GM12878 (cell line): ENCODE measurements around the gene ANO6. TPM values are rescaled to one million over a fixed set of nuclear protein-coding genes. Genes with fewer than 3 reads are reported as not detected.

ENCODE experiments used
- CBFB ChIP-seq: IDR thresholded peaks from 2 replicates; pipeline ENCODE4 v1.6.1; 2016; ENCODE audit warnings: antibody characterized with exemption, low read depth
- EZH2 ChIP-seq: IDR thresholded peaks from 2 replicates; pipeline ENCODE4 v1.6.1; 2012; ENCODE audit warnings: low read depth, mild to moderate bottlenecking, control low read depth, inconsistent platforms, low read length, borderline replicate concordance; ENCODE audit not compliant: control insufficient read depth
- JUNB ChIP-seq: IDR thresholded peaks from 2 replicates; pipeline ENCODE4 v1.6.1; 2016; ENCODE audit warnings: antibody characterized with exemption, mild to moderate bottlenecking
- KLF5 ChIP-seq: fragments of 450-650 bp; IDR thresholded peaks from 2 replicates; pipeline ENCODE4 v1.6.1; 2014; ENCODE audit warnings: mild to moderate bottlenecking; ENCODE audit not compliant: partially characterized antibody
- MTA2 ChIP-seq: fragments of 450-650 bp; IDR thresholded peaks from 2 replicates; pipeline ENCODE4 v1.6.1; 2016; ENCODE audit warnings: low read depth, mild to moderate bottlenecking, moderate library complexity
- NFYA ChIP-seq: IDR thresholded peaks from 2 replicates; pipeline ENCODE4 v1.6.1; 2011; ENCODE audit warnings: low read depth, mild to moderate bottlenecking, low read length, improper control_type of control experiment, borderline replicate concordance
- PAX5 ChIP-seq: IDR thresholded peaks from 2 replicates; pipeline ENCODE4 v1.6.1; 2011; ENCODE audit warnings: low read depth, low read length, borderline replicate concordance
- POLR2A ChIP-seq: IDR thresholded peaks from 2 replicates; pipeline ENCODE4 v1.6.1; 2011; ENCODE audit warnings: low read depth, mild to moderate bottlenecking, low read length
- POU2F2 ChIP-seq: IDR thresholded peaks from 3 replicates; pipeline ENCODE4 v1.6.1; 2011; ENCODE audit warnings: low read depth, mild to moderate bottlenecking, low read length, borderline replicate concordance
- TCF3 ChIP-seq: IDR thresholded peaks from 2 replicates; pipeline ENCODE4 v1.6.1; 2012; ENCODE audit warnings: low read depth, mild to moderate bottlenecking, low read length, borderline replicate concordance; ENCODE audit not compliant: insufficient read depth
- polyA plus RNA-seq, 11 experiments: library from polyadenylated mRNA; depleted of rRNA in 4 of 11; unstranded in 6 of 11; stranded (reverse) in 5 of 11; fragments of >200 nt; fragmentation: Nextera tagmentation in 4 of 11; fragmentation: Illumina TruSeq in 1 of 11; extraction: Ambion mirVana in 4 of 11; extraction: Trizol in 1 of 11; gene quantifications; 1 replicate in 1 of 11; 2 replicates in 10 of 11; pipeline versions ENCODE4 v1.2.1 to v1.2.3, GENCODE V29; 2011 to 2016; ENCODE audit warnings: inconsistent platforms in 2 of 11, missing spikeins in 2 of 11, low read depth in 1 of 11
- total RNA-seq, 4 experiments: library from RNA; depleted of rRNA in 3 of 4; stranded (reverse); fragments of >200 nt in 3 of 4; fragmentation: Illumina TruSeq in 1 of 4; extraction: Trizol in 1 of 4; gene quantifications; 2 replicates each; pipeline versions ENCODE4 v1.2.1 to v1.2.3, GENCODE V29; 2013 to 2021
- TF ChIP-seq, protein P1 (sequence below): fragments of 150-350 bp; IDR thresholded peaks from 2 replicates; pipeline ENCODE4 v1.6.1; 2014; ENCODE audit warnings: mild to moderate bottlenecking, low read depth, low read length
- TF ChIP-seq, protein P2 (sequence below): fragments of 450-650 bp; IDR thresholded peaks from 2 replicates; pipeline ENCODE4 v1.6.1; 2017; ENCODE audit warnings: antibody characterized with exemption, mild to moderate bottlenecking, moderate library complexity
- TF ChIP-seq, protein P3 (sequence below): IDR thresholded peaks from 2 replicates; pipeline ENCODE4 v1.6.1; 2012; ENCODE audit warnings: low read depth, low read length, improper control_type of control experiment
- TF ChIP-seq, protein P4 (sequence below): fragments of 450-650 bp; IDR thresholded peaks from 2 replicates; pipeline ENCODE4 v1.6.1; 2017; ENCODE audit warnings: mild to moderate bottlenecking
- TF ChIP-seq, protein P5 (sequence below): IDR thresholded peaks from 2 replicates; pipeline ENCODE4 v1.6.1; 2011; ENCODE audit warnings: borderline replicate concordance, low read depth, mild to moderate bottlenecking, moderate library complexity, low read length; ENCODE audit not compliant: insufficient read depth, poor library complexity, severe bottlenecking

Gene ANO6
- total and polyA plus RNA-seq, 10 of the 15 experiments (the other 5 are each of a cell fraction or from before 2014, with no cell fraction given) = 4.6 to 30.3 (median 26.0) TPM

DNA sequence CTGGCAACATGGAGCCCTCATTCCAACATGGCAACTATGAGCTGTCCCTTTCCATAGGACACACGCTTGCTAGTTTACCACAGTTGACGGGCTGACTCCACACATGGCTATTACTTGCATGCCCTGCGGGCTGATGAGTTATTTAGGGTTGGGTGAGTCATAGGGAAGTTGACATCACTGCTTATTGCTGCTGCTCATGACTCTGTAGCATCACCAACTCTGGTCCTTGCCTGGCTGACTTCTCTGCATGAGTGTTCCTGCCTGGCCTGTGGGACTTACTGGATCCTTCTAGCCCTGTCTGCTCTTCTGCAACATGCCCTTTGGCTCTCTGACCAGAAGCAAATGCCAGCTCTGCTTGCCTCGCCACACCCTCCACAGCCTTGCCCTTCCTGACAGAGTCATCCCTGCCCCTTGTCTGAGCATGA lies 199.5 kb downstream of the ANO6 start (continued):
- TF ChIP-seq, protein P1, sequence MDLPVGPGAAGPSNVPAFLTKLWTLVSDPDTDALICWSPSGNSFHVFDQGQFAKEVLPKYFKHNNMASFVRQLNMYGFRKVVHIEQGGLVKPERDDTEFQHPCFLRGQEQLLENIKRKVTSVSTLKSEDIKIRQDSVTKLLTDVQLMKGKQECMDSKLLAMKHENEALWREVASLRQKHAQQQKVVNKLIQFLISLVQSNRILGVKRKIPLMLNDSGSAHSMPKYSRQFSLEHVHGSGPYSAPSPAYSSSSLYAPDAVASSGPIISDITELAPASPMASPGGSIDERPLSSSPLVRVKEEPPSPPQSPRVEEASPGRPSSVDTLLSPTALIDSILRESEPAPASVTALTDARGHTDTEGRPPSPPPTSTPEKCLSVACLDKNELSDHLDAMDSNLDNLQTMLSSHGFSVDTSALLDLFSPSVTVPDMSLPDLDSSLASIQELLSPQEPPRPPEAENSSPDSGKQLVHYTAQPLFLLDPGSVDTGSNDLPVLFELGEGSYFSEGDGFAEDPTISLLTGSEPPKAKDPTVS = no peak
- TF ChIP-seq KLF5 (no peak), POLR2A (no peak), PAX5 (no peak), CBFB (no peak), MTA2 (no peak), EZH2 (no peak), TCF3 (no peak), JUNB (peak; percentile 87), NFYA (no peak), POU2F2 (no peak)
- TF ChIP-seq, protein P2, sequence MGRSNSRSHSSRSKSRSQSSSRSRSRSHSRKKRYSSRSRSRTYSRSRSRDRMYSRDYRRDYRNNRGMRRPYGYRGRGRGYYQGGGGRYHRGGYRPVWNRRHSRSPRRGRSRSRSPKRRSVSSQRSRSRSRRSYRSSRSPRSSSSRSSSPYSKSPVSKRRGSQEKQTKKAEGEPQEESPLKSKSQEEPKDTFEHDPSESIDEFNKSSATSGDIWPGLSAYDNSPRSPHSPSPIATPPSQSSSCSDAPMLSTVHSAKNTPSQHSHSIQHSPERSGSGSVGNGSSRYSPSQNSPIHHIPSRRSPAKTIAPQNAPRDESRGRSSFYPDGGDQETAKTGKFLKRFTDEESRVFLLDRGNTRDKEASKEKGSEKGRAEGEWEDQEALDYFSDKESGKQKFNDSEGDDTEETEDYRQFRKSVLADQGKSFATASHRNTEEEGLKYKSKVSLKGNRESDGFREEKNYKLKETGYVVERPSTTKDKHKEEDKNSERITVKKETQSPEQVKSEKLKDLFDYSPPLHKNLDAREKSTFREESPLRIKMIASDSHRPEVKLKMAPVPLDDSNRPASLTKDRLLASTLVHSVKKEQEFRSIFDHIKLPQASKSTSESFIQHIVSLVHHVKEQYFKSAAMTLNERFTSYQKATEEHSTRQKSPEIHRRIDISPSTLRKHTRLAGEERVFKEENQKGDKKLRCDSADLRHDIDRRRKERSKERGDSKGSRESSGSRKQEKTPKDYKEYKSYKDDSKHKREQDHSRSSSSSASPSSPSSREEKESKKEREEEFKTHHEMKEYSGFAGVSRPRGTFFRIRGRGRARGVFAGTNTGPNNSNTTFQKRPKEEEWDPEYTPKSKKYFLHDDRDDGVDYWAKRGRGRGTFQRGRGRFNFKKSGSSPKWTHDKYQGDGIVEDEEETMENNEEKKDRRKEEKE = no peak
- TF ChIP-seq, protein P3, sequence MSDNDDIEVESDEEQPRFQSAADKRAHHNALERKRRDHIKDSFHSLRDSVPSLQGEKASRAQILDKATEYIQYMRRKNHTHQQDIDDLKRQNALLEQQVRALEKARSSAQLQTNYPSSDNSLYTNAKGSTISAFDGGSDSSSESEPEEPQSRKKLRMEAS = no peak
- TF ChIP-seq, protein P4, sequence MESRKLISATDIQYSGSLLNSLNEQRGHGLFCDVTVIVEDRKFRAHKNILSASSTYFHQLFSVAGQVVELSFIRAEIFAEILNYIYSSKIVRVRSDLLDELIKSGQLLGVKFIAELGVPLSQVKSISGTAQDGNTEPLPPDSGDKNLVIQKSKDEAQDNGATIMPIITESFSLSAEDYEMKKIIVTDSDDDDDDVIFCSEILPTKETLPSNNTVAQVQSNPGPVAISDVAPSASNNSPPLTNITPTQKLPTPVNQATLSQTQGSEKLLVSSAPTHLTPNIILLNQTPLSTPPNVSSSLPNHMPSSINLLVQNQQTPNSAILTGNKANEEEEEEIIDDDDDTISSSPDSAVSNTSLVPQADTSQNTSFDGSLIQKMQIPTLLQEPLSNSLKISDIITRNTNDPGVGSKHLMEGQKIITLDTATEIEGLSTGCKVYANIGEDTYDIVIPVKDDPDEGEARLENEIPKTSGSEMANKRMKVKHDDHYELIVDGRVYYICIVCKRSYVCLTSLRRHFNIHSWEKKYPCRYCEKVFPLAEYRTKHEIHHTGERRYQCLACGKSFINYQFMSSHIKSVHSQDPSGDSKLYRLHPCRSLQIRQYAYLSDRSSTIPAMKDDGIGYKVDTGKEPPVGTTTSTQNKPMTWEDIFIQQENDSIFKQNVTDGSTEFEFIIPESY = no peak
- TF ChIP-seq, protein P5, sequence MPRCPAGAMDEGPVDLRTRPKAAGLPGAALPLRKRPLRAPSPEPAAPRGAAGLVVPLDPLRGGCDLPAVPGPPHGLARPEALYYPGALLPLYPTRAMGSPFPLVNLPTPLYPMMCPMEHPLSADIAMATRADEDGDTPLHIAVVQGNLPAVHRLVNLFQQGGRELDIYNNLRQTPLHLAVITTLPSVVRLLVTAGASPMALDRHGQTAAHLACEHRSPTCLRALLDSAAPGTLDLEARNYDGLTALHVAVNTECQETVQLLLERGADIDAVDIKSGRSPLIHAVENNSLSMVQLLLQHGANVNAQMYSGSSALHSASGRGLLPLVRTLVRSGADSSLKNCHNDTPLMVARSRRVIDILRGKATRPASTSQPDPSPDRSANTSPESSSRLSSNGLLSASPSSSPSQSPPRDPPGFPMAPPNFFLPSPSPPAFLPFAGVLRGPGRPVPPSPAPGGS = no peak
